HG03159 (cell line): ENCODE measurements around the gene KSR1.

ENCODE experiments used
- ATAC-seq: cut with Tn5 transposase; IDR thresholded peaks from one replicate; pipeline ENCODE4 v1.9.1; 2021; ENCODE audit warnings: mild to moderate bottlenecking, moderate library complexity; ENCODE audit not compliant: unreplicated experiment

The KSR1 gene

DNA sequence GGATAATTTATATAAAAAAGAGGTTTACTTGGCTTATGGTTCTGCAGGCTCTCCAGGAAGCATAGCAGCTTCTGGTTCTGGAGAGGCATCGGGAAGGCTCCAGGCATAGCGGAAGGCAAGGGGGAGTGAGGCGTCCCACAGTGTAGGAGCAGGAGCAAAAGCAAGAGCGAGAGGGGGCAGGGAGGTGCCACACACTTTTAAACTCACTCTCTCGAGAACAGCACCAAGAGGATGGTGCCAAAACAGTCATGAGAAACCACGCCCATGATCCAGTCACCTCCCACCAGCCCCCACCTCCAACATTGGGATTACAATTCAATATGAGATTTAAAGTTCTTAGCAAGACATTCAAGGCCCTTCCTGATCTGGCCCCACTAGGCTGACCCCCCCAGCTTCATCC lies 124.8 kb downstream of the KSR1 start:
- ATAC-seq = no peak

DNA sequence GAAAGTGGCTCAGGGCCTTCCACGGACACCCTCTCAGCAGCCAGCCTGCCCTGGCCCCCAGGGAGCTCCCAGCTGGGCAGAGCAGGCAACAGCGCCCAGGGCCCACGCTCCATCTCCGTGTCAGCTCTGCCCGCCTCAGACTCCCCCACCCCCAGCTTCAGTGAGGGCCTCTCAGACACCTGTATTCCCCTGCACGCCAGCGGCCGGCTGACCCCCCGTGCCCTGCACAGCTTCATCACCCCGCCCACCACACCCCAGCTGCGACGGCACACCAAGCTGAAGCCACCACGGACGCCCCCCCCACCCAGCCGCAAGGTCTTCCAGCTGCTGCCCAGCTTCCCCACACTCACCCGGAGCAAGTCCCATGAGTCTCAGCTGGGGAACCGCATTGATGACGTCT lies 126.4 kb downstream of the KSR1 start:
- ATAC-seq = no peak

DNA sequence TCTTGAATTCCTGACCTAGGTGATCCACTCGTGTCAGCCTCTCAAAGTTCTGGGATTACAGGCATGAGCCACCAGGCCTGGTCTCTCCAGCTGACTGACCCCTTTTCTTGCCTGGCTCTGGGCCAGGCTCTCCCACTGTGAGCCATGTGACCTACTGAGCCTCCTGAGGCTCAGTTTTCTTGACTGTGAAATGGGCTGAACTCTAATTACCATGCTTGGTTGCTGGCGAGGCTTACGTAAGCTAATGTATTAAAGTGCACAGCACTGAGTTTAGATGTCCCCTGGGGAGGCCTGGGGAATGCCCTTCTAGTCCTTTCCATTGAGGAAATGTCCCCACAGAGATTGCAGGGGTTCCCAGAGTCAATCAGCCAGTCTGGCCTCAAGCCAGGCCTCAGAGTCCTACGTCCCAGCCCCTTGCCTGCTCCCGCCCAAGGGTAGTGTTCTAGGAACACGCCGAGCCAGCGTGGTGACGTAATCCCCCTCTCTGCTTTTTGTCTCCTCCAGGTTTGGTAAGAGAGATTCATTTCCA lies 129.0 kb downstream of the KSR1 start:
- ATAC-seq = no peak

DNA sequence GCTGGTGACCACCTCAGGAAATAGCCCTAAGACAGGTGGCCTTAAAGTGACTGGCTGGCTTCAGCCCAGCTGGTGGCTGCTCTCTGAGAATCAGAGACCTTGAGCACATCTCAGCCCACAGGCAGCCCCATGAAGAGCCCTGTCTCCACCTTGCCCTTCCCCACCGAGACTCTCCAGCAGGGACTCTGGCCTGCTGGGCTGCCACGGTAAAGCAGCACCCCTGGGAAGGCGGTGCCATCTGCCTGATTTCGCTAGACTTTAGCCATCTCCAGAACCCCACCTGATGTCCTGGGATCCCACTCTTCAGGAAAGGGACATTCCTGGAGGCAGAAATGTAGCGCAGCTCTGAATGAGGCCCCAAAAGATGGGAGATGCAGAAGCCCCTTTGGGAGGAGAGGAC lies 129.5 kb downstream of the KSR1 start:
- ATAC-seq = no peak

DNA sequence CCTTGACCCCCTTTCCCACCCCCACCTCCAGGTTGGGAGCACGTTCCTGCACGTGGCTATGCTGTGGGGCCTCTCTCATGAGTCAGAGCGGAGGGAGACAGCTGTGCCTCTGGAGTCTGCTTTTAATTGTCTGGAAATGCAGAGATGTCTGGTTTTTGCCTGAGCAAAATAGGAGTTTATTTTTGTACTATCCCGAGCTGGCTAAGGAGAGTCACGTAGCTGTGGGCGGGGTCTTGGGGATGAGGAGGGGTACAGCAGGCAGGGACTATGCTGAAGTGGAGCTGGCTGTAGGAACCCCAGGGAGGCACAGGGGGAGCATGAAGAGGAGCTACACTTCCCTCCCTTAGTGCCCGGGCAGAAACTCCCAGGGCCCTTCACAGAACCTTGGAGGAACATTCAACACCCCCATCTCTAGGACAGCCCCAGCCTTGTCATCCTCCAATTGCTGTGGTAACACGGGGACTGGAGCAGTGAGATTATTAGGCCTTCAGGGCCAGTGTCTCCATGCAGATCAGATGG lies 130.0 kb downstream of the KSR1 start:
- ATAC-seq = no peak

DNA sequence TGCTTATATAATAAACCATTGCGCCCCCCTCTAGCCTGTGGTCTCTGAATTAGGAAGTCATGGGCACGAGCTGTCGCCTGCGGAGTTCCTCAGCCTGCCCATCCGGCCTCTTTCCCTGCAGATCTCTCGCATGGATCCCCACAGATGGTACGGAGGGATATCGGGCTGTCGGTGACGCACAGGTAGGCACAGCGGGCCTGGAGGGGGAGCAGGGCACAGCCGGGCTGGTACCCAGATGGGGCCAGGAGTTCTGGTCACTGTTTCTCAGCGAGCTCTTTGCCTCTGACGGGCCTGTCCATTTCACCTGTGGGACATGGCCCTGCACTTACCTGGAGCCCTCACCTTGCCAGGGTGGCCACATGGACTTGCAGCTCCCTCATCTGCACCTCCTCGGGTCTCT lies 132.1 kb downstream of the KSR1 start:
- ATAC-seq = no peak

DNA sequence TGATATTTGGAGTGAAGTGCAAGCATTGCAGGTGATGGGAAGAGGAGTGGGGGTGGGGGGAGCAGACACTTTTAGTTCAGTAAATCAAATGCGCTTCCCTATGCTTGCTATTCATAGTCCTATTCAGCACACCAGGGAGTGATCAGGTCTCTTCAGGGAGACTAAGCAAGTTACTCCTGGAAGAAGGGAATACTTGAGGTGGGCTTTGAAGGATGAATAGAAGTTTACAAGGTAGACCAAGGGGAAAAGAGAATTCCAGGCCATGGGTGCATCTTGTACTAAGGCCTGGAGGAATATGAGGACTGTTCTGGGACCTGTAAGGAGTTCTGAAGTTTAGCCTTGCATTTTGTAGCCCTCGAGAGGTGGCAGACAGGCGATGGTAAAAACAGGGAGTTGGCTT lies 134.6 kb downstream of the KSR1 start:
- ATAC-seq = no peak

DNA sequence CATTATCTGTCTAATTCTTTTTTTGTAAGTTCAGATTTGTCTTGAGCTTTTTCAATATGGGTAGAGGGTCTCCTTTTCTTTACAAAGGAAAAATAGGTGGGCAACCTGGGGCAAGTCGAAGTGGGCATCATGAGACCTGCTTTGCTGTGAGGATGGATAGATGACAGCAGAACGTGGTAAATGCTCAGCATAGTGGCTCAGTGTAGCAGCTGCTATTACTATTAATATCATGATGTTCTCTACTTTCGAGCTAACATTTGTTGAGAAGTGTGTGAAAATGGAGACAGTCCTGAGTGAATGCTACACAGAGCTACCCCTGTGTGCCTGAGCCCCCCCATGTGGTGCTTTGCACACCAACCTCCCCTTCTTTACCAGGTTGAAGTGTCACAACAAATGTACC lies 135.7 kb downstream of the KSR1 start:
- ATAC-seq = no peak

DNA sequence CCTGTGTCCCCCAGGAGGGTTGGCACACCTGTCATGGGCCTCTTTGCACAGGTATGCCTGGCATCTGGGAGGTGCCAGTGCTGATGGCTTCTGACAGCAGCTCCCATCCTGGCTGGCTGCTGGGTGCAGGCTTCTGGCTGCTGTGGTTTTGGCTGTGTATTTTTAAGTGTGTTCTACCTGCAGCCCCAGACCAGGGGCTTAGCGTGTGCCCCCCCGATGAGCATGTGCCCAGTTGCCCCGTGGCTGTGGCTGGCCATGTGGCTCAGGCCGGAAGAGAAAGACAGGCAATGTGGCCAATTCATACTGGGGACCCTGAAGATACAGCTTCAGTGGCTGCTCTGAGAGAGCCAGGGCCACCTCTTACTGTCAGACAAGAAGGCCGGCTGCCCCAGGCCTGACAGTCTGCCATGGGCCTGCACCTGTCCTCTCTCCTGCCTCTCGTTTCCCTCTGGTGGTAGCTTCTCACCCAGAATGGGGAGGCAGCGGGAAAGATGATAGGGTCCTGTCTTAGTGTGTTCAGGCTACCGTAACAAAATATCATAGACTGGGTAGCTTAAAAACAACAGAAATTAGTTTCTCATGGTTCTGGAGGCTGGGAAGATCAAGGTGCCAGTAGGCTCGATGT lies 137.1 kb downstream of the KSR1 start:
- ATAC-seq = no peak

DNA sequence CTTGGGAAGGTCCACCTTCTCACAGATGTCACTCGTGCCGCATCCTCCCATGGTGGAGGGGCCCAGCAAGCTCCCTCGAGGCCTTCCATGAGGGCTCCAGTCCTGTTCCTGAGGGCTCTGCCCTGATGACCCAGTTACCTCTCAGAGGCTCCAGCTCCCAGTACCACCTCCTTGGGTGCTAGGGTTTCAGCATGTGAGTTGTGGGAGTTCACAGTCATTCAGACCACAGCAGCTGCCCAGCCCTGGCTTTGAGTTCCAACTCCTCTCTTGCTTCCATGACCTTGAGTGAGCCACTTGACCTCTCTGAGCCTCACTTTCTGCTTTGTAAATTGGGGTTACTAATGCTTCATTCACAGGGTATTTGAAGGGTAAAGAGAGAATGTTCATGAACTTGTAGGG lies 137.6 kb downstream of the KSR1 start:
- no peak for ATAC-seq

DNA sequence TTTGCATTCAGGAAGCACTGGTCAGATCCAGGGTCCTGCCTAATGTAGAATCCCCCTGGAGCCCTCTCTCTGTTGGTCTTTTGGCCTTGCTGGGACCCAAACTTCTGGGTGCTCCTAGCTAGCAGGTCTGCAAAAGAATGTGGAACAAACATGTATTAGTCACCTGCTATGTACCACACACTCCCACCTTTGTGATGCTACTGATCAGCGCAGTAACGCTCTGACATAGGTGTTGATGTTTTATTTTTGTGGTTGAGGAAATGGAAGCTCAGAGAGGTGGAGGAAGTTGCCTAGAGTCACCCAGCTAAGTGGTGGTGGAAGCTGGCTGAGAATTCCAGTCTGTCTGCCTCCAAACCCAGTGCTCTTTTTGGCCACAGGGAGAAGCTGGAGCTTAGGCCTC lies 139.0 kb downstream of the KSR1 start:
- no peak for ATAC-seq

DNA sequence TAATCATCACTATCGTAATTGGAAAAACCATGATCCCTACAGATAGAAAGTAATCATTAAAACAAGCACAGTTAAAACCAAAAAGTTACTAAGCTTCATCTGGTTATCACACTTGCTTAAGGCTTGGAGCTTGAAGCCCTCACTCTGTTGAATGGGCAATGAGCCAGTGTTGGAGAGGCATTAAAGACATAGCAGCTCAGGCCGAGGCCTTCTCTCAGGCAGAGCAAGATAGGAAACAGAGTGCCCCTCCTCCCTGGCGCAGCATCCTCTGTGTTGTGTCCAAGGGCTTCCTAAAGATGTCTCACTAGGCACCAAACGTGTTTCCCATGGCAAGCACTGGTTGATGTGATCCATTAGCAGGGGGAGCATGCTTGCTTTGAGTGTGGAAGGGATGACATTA lies 139.8 kb downstream of the KSR1 start:
- no peak for ATAC-seq

DNA sequence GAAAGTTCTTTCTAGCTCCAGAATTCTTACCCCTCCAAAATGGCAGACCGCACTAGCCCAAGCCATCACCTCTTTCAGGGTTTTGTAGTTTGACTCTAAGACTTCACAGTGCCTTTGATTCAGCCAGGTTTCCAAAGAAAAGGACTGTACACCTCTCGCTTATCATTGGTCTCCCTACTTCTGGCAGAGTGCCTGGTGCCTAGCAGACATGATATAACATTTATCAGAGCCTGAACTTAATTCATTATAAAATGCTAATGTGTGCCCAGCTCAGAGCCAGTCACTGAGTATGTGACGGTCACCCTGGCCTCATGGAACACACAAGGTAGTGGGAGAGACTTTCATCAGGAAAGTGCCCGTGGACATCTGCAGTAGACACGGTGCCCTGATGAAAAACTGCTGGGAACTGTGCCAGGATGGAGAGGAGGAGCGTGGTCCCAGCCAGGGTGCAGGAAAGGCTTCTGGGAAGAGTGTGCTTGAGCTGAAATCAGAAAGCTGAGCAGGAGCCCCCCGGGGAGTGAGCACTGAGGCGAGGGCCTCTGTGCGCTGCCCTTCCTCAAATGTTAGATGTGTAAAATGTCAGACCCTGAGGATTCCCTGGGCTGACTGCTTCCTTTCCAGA lies 140.4 kb downstream of the KSR1 start:
- ATAC-seq = no peak

DNA sequence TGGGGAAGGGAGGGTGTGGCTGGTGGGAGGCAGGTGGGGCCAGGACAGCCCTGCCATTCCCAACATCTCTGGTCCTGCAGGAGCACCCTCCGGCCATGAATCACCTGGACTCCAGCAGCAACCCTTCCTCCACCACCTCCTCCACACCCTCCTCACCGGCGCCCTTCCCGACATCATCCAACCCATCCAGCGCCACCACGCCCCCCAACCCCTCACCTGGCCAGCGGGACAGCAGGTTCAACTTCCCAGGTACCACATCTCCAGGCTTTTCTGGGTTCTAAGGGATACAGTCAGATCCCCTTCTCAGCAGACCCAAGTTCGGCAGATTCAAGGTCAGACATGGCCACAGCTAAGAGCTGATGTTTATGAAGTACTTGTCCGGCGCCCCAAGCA lies 140.9 kb downstream of the KSR1 start:
- no peak for ATAC-seq

DNA sequence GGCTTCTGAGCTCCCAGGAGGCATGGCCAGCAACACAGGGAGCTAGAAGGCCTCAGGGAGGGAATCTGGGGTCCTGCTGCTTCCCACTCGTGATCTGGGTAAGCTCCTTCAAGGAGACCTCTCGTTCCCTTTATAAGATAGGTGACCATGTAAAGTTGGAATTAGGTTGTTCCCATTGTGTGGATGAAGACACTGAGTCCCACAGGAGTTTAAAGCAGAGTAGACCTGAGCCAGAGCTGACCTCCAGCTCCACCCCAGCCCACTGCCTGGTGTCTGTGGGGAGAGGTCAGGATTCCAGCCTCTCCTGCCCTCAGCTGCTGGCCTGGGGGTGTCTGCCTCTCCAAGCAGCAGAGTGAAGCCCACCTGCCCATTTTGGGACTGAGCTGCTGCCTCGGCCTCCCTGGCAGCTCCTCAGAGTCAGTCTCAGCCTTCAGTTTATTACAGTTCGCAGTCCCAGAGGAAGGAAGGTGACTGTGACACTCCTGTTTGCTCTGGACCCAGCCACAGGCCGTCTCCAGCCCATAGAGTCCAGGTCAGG lies 141.6 kb downstream of the KSR1 start:
- ATAC-seq = no peak

DNA sequence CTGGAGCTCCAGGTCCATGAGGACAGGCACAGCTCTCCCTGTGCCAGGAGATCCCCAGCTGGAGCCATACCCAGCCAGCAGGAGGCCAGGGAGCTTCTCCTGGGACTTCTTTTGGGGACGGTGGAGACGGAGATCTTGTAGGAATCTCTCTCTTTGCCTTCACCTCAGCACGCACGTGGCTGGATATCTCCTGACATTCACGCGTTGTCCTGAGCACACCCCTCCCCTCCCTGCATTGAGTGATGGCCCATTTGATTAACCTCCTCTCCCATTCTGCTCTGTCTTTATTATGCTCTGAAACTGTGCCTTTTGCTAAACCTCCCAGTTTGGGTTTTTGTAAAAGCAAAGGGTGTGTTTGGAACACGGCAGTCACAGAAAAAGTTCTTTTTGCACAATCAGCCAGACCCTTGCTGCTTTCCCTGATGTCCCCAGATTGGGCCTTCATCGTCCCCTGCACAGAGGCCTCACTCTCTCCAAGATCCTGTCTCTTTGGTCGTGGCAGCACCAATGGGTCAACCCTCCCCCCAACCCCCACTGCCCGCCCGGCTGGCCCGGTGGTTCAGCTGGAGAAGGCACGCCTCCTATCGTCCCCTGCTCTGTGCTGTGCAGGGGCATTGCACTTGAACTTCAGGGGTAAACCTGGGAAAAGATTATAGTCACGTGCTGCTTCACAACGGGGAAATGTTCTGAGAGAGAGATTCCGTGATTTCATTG lies 142.2 kb downstream of the KSR1 start:
- no peak for ATAC-seq

DNA sequence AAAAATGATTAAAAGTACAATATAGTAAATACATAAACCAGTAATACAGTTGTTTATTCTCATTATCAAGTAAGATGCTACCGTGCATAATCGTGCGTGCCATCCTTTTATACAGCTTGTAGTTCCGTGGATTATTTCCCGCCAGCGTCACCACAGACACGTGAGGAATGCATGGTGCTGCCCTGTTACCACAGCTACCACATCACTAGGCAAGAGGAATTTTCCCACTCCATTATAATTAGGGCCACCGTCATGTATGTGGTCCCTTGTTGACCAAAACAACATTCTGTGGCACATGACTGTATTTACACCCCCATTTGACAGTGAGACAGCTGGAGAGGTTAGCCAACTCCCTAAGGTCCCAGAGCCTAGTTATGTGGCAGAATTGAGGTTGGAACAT lies 144.2 kb downstream of the KSR1 start:
- ATAC-seq = no peak

DNA sequence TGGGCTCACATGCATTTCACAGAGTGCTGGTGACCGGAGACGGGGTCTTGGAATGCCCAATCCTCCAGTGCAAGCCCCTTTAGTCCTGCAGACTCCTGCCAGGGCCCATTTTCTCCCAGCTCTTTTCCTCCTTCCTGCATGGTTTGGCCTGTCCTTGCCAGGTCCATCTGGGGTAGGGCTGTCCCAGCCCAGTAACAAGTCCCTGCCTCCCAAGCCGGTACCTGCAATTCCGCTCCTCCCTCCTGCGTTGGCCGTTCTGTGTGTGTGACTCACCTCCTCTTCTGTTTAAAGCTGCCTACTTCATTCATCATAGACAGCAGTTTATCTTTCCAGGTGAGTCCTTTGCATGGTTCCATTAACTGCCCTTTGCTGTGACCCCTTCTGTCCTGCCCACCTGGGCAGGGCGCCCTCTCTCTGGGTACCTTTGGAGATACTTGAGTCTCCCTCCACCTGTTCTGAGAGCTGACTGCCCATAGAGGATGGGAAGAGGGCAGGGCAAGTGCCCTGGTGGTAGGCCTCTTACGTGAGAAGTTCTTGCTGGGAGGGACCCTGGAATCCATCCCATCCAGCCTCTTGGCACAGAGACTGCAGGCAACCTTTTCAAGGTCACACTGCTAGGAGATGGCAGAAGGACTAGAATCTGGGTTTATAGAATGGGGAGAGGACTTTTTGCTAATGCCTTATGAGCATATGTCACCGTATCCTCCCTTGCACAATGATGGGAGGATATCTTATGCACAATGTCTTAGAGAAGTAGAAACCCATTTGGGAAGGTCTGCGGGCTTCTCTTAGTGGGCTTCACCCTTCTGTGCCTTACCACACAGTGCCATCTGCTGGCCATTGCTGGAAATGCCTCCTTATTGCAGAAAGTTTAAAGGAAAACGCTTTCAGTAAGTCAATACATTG lies 145.1 kb downstream of the KSR1 start:
- ATAC-seq = no peak

DNA sequence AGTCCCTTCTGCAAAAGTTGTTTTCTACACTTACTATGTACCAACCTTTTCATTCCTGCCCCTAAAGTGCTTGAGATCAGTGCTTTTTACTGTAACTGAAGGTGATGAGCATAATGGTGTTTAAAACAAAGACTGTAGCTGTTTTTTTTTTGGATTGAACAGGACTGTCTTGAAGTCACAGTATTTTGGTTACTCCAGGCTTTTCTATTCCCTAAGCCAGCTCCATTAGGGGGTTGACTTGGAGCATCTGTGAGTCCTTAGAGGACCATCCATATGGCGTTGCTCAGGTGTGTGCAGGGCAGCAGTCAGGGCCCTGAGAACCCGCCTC lies 145.7 kb downstream of the KSR1 start:
- no peak for ATAC-seq

DNA sequence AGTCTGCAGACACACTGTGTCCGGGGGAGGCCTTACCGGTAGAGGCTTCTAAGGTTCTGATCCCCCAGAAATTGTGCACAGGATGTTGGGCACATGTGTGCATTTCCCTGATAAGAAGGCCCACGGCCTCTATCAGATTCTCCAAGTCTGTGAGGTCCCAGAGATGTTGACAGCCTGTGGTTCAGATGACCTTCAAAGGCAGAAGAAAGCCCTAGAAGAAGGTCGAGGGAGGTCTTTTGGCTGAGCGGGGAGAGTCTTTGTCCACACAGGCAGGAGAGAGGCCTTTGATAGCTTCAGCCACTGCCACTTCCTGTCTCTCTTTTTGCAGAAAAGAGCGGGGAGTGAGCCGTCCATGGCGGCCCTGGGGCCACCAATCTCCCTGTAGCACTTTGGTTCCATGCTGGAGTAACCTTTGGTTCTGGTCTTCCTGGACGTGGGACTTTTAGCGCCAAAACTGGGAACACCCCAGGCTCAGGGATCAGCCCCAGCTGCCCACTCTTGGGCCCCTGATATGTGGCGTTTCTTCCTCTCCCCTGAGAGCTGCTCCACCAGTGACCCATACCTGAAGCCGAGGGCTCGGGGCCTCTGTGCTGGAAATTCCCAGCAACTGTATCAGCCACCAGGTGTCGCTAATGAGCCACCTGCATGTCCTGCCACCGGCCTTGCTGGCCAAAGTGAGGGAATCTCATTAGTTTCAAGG lies 146.6 kb downstream of the KSR1 start:
- no peak for ATAC-seq
